Esophagus squamous epithelium (tissue), 4 donors: ENCODE results near the gene OR6C70.

Source experiments
- CTCF ChIP-seq, 6 experiments: fragments of 450-650 bp in 4 of 6; fragments of 200-600 bp in 2 of 6; sonication (generic) in 2 of 6; IDR thresholded peaks; one replicate each; pipeline ENCODE4 v1.5.1; 2016 to 2019; ENCODE audit warnings: antibody characterized with exemption in 6 of 6, mild to moderate bottlenecking in 4 of 6, moderate library complexity in 4 of 6
- POLR2A ChIP-seq, 4 donors: fragments of 450-650 bp; IDR thresholded peaks; one replicate each; pipeline ENCODE4 v1.6.1; 2017; ENCODE audit warnings: antibody characterized with exemption in 4 of 4, mild to moderate bottlenecking in 4 of 4, moderate library complexity in 3 of 4

GRCh38 chr12:55492078-55492477, 22.1 kb upstream of the OR6C70 start, which contains the start of gene OR6C68:
- TF ChIP-seq CTCF (IDR thresholded peaks at IDR 0.05) (no peak), POLR2A (IDR thresholded peaks at IDR 0.05) (no peak)
